A673 (cell line): Measurements from ENCODE around the gene FBXL17.

ENCODE experiments used
- EZH2 ChIP-seq: fragments of 200-600 bp; sonication (generic); IDR thresholded peaks from 2 replicates; pipeline ENCODE4 v1.6.1; 2017; ENCODE audit warnings: borderline replicate concordance, low read depth, mild to moderate bottlenecking, mixed read lengths, antibody characterized with exemption, low read length; ENCODE audit not compliant: poor library complexity, severe bottlenecking
- TF ChIP-seq, protein P1 (sequence below): fragments of 300-800, 200-600 bp; sonication (generic); conservative IDR thresholded peaks from 2 replicates; pipeline ENCODE4 v1.5.1; 2017; ENCODE audit warnings: low read depth, mild to moderate bottlenecking, antibody characterized with exemption, low read length, moderate library complexity, mixed read lengths

DNA sequence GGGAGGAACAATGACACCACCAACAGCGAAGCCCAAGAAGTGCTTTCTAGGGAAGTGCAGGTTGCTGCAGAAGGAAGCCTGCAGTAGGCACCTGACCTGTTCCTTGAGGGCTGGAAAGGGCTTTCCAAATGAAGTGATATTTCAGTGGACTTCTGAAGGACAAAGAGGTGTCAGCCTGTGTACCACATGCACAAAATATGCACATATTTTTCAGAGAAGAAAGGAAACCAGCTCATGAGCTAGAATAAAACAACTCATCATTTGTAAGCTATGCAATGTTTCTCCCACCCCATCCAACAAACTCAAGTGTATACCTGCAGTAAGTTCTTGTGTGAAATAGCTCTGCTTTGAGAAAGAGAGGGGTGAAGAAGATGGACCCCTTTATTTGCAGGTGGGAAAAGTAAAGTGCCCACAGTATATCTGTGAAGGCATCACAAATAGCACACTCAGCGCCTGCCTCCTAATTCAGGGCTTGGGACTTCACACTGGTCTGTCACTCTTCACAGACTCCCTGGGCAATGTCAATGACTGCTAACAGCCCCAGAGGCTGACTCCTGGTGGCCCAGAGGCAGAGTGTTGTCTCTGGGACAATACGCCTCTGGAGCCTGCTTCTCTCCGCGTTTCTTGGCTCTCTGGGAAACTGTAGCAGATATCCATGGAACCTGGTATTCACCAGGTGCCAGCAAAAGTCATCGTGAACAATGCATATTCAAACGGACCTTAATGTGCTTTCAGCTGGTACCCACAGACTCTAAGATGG is 513.1 kb downstream of the FBXL17 start:
- TF ChIP-seq EZH2: no peak
- TF ChIP-seq, protein P1, sequence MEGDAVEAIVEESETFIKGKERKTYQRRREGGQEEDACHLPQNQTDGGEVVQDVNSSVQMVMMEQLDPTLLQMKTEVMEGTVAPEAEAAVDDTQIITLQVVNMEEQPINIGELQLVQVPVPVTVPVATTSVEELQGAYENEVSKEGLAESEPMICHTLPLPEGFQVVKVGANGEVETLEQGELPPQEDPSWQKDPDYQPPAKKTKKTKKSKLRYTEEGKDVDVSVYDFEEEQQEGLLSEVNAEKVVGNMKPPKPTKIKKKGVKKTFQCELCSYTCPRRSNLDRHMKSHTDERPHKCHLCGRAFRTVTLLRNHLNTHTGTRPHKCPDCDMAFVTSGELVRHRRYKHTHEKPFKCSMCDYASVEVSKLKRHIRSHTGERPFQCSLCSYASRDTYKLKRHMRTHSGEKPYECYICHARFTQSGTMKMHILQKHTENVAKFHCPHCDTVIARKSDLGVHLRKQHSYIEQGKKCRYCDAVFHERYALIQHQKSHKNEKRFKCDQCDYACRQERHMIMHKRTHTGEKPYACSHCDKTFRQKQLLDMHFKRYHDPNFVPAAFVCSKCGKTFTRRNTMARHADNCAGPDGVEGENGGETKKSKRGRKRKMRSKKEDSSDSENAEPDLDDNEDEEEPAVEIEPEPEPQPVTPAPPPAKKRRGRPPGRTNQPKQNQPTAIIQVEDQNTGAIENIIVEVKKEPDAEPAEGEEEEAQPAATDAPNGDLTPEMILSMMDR: no peak
